Measurements from ENCODE around the gene TWF1.

DNA sequence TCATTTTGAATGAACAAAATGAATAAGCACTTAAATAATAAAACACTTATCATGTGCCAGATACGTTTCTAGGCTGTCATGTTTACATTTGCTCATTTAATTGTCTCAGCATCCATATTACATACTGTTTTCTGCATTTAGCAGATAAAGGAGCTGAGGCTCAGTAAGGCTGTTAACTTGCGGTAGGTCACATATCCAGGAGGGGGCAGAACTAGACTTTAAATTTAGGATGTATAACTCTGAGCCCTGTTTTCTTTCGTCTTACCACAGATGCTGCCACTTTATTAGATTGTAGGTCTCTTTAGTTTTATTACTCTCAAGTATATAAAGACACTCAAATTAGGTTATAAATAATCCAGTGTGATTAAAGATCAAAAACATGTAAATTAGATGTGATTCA, 29.6 kb downstream of the TWF1 start:
- TF ChIP-seq, protein P1, sequence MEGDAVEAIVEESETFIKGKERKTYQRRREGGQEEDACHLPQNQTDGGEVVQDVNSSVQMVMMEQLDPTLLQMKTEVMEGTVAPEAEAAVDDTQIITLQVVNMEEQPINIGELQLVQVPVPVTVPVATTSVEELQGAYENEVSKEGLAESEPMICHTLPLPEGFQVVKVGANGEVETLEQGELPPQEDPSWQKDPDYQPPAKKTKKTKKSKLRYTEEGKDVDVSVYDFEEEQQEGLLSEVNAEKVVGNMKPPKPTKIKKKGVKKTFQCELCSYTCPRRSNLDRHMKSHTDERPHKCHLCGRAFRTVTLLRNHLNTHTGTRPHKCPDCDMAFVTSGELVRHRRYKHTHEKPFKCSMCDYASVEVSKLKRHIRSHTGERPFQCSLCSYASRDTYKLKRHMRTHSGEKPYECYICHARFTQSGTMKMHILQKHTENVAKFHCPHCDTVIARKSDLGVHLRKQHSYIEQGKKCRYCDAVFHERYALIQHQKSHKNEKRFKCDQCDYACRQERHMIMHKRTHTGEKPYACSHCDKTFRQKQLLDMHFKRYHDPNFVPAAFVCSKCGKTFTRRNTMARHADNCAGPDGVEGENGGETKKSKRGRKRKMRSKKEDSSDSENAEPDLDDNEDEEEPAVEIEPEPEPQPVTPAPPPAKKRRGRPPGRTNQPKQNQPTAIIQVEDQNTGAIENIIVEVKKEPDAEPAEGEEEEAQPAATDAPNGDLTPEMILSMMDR (conservative IDR thresholded peaks at IDR 0.05), result peak; percentile 67
- TF ChIP-seq ZFX (IDR thresholded peaks at IDR 0.05), result no peak

All from C4-2B (cell line).